Adrenal gland (tissue), 5 donors: ENCODE results near the gene SCARB1.

Source experiments
- POLR2A ChIP-seq, 2 donors: fragments of 450-650 bp; IDR thresholded peaks; one replicate each; pipeline ENCODE4 v1.6.1; 2017; ENCODE audit warnings: antibody characterized with exemption in 2 of 2, mild to moderate bottlenecking in 2 of 2, moderate library complexity in 1 of 2
- TF ChIP-seq, protein P1 (sequence below), 6 experiments: fragments of 450-650 bp in 4 of 6; fragments of 200-600 bp in 2 of 6; sonication (generic) in 1 of 6; IDR thresholded peaks; 1 replicate in 5 of 6; 2 replicates in 1 of 6; pipeline versions ENCODE4 v1.5.1 to v1.8.0; 2016 to 2021; ENCODE audit warnings: antibody characterized with exemption in 6 of 6, mild to moderate bottlenecking in 2 of 6, moderate library complexity in 1 of 6
- donor health status: DM: no; HTN: no; CAD: no.

DNA sequence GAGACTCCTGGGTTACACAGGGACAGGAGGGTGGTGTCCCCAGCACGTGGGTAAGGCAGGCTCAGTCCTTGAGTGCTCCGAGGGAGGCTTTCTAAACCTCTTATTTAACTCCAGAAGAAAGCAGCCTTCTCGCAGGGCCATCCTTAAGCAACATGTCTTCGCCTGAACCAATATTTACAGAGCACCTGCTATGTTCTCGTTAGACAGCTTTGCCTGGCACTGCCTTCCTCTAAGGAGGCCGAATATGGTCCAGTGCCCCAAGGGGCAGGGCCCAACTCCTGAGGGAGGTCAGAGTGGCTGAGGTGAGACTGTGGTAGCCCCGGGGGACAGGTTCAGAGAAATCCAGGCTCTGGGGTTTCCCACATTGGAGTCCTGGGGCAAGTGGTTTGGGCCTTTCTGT is 2.1 kb upstream of the SCARB1 start:
- TF ChIP-seq, protein P1, sequence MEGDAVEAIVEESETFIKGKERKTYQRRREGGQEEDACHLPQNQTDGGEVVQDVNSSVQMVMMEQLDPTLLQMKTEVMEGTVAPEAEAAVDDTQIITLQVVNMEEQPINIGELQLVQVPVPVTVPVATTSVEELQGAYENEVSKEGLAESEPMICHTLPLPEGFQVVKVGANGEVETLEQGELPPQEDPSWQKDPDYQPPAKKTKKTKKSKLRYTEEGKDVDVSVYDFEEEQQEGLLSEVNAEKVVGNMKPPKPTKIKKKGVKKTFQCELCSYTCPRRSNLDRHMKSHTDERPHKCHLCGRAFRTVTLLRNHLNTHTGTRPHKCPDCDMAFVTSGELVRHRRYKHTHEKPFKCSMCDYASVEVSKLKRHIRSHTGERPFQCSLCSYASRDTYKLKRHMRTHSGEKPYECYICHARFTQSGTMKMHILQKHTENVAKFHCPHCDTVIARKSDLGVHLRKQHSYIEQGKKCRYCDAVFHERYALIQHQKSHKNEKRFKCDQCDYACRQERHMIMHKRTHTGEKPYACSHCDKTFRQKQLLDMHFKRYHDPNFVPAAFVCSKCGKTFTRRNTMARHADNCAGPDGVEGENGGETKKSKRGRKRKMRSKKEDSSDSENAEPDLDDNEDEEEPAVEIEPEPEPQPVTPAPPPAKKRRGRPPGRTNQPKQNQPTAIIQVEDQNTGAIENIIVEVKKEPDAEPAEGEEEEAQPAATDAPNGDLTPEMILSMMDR (IDR thresholded peaks at IDR 0.05): no peak
- no peak for TF ChIP-seq POLR2A (IDR thresholded peaks at IDR 0.05)
